Measurements from ENCODE around the gene STAB2.
A peak's percentile ranks its signal among the peaks of the same experiment; 100 is the strongest.

STAB2 gene

GRCh38 chr12:103755425-103755824 lies 168.4 kb downstream of the STAB2 start:
- no peak for DNase-seq

DNA sequence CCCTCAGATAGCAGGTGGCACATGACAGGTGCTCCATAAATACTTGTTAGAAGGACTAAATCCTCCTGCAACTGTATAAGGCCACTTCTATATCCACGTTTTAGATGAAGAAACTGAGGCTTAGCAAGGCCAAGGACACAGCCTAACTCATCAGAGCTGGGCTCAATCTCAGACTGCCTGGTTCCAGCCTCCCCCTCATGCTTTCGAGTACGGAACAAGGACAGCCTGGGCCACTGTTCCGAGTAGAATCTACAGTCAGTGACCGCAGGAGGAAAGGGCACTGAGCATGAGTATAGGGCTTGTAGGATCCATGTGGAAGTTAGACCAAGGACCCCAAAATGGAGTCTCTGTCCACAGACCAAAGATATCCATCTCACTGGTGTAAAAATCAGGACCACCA lies 169.4 kb downstream of the STAB2 start:
- DNase-seq, result no peak

DNA sequence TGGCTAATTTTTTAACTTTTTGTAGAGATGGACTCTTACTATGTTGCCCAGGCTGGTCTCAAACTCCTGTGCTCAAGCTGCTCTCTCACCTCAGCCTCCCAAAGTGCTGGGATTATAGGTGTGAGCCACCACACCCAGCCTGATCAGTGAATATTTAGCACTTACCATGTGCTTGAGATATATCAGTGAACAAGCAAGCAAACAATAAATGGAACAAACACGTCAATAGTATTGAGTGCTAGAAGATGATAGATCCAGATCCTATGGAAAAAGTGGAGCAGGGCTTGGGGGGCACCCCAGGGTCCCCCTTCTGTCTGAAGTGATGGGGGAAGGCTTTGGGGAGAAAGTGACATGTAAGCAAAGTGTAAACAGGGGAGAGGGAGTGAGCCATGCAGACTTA lies 170.2 kb downstream of the STAB2 start:
- DNase-seq, result no peak

DNA sequence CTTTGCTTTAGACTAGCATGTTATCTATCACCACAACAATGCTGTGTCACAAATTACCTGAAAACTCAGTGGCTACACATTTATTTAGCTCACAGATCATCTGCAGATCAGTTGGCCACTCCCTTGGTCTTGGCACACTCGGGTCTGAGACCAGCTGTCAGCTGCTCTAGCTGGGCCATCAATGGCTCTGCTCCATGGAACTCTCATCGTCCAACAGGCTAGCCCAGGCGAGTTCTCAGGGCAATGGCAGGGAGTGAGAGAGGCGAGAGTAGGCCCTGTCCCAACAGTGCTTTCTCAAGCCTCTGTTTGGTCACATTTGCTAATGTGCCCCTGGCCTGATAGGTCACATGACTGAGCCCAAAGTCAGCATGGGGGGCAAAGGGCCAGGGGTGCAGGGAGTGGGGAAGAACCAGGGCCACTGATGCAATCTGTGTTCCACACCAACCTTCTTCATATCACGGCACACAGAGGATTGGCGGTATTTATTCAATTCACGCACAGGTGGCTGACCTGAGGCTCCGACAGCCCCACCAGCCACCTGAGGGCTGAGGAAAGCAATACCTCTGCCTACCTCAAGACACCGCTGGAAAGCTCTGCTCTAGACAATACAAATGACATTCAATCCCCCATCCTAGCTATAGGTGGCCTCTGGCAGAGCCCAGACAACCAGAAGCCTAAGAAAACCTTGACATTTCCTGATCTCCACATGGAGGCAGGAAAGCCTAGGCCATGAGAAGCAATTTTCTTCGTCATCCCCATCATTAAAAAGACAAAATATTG lies 171.4 kb downstream of the STAB2 start:
- no peak for DNase-seq

DNA sequence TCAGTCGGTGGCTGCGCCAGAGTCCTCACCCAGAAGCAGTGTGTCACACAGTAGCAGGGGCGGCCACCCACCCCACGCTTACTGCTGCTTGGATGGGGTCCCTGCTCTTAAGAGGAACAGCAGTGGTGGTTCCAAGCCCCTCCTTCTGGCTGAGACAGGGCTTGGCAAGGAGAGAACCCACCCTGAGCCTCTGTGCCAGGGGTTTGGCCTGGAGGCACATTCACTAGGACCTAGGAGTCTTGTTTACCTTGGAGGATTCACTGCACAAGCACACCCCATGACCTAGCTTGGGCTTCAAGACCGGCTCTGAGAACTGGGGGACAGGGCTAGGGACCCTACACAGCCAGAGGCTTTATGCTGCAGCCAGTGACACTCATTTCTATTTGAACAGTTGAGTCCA lies 175.4 kb downstream of the STAB2 start:
- DNase-seq, result no peak

GRCh38 chr12:103765322-103765721 lies 178.2 kb downstream of the STAB2 start:
- DNase-seq, result no peak

GRCh38 chr12:103766028-103766427 lies 179.0 kb downstream of the STAB2 start:
- no peak for DNase-seq

- DNase-seq, result no peak
Measured at GRCh38 chr12:103768467-103769123, 181.5 kb downstream of the STAB2 start.

GRCh38 chr12:103769240-103769945 lies 182.3 kb downstream of the STAB2 start:
- DNase-seq, result no peak

DNA sequence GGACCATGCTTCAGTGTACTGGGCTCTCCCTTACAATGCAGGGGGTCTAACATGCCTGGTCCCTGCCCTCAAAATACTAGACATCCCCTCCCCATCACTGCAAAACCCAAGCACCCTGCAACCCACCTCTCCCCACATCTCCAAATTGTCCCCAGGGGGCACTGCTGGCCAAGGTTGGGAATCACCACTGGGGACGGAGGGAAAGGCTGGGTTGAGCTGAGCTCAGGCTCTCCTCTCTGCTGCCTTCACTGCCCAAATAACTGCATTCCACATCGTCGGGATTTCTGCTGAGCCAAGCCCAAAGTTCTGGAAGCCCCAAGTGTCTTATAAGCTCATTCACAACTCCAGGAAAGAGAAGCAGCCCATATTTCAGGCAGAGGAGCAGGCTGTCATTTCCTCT lies 184.4 kb downstream of the STAB2 start:
- DNase-seq, result peak; percentile 7

DNA sequence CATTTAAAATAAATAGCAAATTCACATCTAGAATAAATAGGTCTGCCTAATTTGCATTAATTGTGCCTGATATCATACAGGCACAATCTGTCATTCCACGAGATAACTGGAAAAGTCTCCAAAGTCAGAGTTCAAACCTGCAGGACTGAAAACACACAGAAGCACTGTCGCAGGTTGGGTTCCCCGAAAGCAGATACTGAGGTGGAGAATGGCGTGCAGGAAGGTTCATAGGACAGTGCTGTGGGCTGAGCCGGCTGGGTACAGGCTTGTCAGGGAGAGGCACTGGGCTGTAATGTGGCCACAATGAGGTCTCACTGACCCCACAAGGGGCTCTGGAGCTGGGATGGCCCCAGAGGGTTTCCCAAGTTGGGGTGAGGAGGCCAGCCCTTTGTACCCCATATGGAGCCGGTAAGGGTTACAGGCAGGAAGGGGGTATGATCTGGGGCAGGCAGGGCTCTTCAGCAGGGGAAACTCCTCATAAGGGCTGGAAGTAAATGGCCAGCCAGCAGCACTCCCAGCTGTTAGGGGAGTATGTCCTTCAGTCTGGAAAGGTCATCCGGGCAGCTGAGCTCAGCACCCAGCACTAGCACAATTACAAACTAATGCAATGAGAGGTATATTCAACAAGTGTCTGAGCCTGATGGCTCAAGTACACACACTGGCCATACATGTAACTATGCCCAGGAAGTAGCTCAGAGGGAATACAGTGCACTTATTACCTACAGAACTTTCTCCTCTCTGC lies 185.5 kb downstream of the STAB2 start:
- no peak for DNase-seq

- no peak for DNase-seq
Measured at GRCh38 chr12:103773109-103773910, 186.2 kb downstream of the STAB2 start.

GRCh38 chr12:103774977-103775560 lies 188.0 kb downstream of the STAB2 start:
- DNase-seq, result no peak

DNA sequence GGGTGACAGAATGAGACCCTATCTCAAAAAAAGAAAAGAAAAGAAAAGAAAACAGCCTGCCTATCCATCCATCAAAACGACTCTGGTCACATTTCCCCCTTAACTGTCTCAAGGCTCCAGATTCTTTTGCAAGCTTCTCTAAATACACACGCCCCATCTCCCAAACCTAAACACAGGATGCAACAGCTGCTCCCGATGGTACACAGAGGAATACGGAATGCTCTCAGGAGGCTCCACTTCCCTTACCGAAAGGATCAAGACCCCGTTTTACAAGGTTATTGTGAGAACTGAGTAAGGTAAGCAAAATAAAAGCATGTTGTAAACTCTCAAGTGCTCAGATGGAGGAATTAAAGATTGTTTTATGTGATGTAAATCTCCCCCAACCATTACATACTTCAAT lies 191.7 kb downstream of the STAB2 start:
- no peak for DNase-seq

DNA sequence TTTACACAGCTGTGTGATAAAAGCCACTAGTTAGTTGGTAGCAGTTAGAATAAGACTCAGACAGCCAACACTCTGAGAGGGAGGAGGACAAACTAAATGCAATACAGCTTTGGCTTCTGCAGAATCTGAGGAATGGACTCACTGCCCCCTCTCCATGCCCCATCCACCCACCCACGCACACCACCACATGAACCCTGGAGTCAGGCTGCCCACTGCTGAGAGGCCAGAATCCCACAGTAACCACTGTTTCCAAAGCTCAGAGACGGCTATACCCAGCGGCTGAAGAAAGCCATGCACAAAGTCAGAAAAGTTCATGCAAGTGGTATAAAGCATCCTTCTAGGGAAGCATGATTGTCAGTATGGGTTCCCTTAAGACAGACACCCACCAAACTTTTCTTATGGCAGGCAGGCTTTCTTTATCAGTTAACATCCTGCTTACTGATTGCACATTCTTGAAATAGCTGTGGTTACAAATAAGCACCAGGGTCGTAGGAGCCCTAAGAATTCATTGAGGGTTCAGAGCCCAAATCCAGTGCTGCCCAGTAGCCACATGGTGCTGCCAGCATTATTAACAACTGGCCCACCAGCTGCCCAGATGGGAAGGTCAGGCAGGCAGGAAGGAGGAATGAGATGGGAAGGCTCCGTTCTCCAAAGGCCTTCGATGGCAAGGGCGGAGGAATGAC lies 192.5 kb downstream of the STAB2 start:
- no peak for DNase-seq

- no peak for DNase-seq
Measured at GRCh38 chr12:103780093-103780440, 193.0 kb downstream of the STAB2 start.

- DNase-seq, result no peak
Measured at GRCh38 chr12:103780992-103781391, 193.9 kb downstream of the STAB2 start.

- no peak for DNase-seq
Measured at GRCh38 chr12:103782399-103782798, 195.3 kb downstream of the STAB2 start.

DNA sequence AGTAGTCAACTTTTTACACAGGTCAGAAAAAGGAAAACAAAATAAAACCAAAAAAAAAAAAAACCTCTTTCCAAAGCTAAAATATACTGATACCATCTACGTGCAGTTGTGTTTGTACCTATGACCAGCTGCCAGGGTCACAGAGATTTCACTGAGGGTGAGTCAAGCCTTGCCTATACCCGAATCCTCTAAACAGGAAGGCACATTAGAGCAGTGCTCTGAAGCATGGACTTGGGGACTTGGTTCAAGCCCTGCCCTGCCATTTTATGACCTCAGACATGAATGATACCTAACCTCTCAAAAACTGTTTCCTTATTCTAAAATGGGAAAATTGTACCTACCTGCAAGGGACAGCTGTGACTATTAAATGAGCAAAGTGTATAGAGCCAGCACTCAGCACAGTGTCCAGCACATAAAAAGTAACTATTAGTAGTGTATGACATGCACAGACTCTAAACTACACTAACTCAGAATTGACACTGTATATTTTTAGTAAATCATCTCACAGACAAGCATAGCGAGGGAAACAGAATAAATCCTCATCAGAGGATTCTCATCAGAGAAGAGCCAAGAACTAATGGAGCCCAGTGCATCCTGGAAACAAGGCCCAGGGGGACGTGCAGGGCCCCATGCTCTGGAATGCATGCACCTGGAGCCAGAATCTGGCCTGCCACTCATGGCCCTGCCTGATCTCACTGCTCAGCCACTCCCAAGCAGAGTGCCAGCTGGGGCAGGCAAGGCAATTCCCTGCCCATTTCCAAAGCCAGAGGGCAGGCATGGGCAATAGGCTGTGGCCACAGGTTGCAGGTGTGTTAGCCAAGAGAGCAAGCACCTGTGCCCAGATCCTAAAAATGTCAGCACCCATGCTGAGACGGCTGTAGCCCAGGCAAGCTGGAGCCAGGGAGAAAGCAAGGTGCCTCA lies 196.9 kb downstream of the STAB2 start:
- no peak for DNase-seq

Data from stimulated activated CD4-positive, alpha-beta T cell treated with anti-CD3 and anti-CD28 coated beads, Interleukin-15, amount 100 ng/mL, for 24 hours (primary cell).